Activated CD8-positive, alpha-beta T cell treated with anti-CD3 and anti-CD28 coated beads for 36 hours (primary cell): Measurements from ENCODE around the gene MVK. TPM values are rescaled to one million over a fixed set of nuclear protein-coding genes. Genes with fewer than 3 reads are reported as not detected.
A peak's percentile ranks its signal among the peaks of the same experiment; 100 is the strongest.

Experiments used
- ATAC-seq: fragments of 200-7000 bp; cut with Tn5 transposase; one replicate; pipeline ENCODE4 v1.10.0; 2021; ENCODE audit warnings: mild to moderate bottlenecking, moderate library complexity
- CTCF ChIA-PET: fragments of 350-600 bp; sonication (Branson Sonifier 250); formaldehyde crosslinking; loops from one replicate; lab custom pipeline; 2021; ENCODE audit warnings: antibody characterized with exemption; lab: Charles Lee
- POLR2A ChIA-PET: fragments of 350-600 bp; sonication (Branson Sonifier 250); formaldehyde crosslinking; loops from one replicate; lab custom pipeline; 2021; ENCODE audit warnings: antibody characterized with exemption; lab: Charles Lee
- DNase-seq: peaks from one replicate; pipeline ENCODE4 v3.0.0-alpha.2; 2020
- H3K27ac Mint-ChIP-seq: one replicate; pipeline ENCODE4 v1.8.0; 2021; ENCODE audit warnings: mild to moderate bottlenecking, mixed read lengths
- H3K27me3 Mint-ChIP-seq: one replicate; pipeline ENCODE4 v1.8.0; 2021; ENCODE audit warnings: mixed read lengths
- H3K36me3 Mint-ChIP-seq: one replicate; pipeline ENCODE4 v1.8.0; 2021; ENCODE audit warnings: low read depth, mixed read lengths
- H3K4me1 Mint-ChIP-seq: one replicate; pipeline ENCODE4 v1.8.0; 2021; ENCODE audit warnings: low read depth, mixed read lengths
- H3K4me3 Mint-ChIP-seq: one replicate; pipeline ENCODE4 v1.8.0; 2021; ENCODE audit warnings: mild to moderate bottlenecking, moderate library complexity, mixed read lengths
- H3K9me3 Mint-ChIP-seq: one replicate; pipeline ENCODE4 v1.8.0; 2021; ENCODE audit warnings: mixed read lengths
- CTCF ChIP-seq: fragments of 200-600 bp; IDR thresholded peaks from one replicate; pipeline ENCODE4 v1.8.0; 2022; ENCODE audit warnings: antibody characterized with exemption, mild to moderate bottlenecking
- intact Hi-C: fragments of 100-400 bp; cut with micrococcal nuclease; formaldehyde crosslinking; loops from one replicate; pipeline ENCODE4 v1.10.0; 2022
- total RNA-seq, 2 experiments: library from RNA; stranded (reverse); gene quantifications; one replicate each; pipeline ENCODE4 v1.2.3, GENCODE V29; 2021

MVK gene
- total RNA-seq, 2 experiments from 2014 or later, result 16.2 to 19.8 TPM

GRCh38 chr12:109640961-109641360, 67.4 kb downstream of the MVK start:
- no peaks in the 10 kb centered on the region for H3K4me1 Mint-ChIP-seq
- ChIA-PET POLR2A (no interaction called here), CTCF (no interaction called here)
- no peak overlapping the region for H3K4me3 Mint-ChIP-seq
- DNase-seq (no peak), ATAC-seq (no peak)
- H3K27ac Mint-ChIP-seq, result no peak overlapping the region
- H3K27me3 Mint-ChIP-seq, result peaks cover 3% of the 10 kb centered on the region
- intact Hi-C loops, result no loop called here
- H3K36me3 Mint-ChIP-seq, result no peaks in the 10 kb centered on the region
- no peaks in the 10 kb centered on the region for H3K9me3 Mint-ChIP-seq
- no peak for TF ChIP-seq CTCF

- intact Hi-C loops, result no loop called here
- no peak for ATAC-seq
- POLR2A ChIA-PET, result no interaction called here
Observed at GRCh38 chr12:109641422-109641821, 67.8 kb downstream of the MVK start.

GRCh38 chr12:109642506-109643132, 69.0 kb downstream of the MVK start:
- H3K9me3 Mint-ChIP-seq, result no peaks in the 10 kb centered on the region
- no peaks in the 10 kb centered on the region for H3K4me1 Mint-ChIP-seq
- DNase-seq, result peak; percentile 7
- H3K4me3 Mint-ChIP-seq, result no peak overlapping the region
- ATAC-seq, result peak; percentile 30
- POLR2A ChIA-PET, result no interaction called here
- intact Hi-C loops, result no loop called here
- no peak overlapping the region for H3K27ac Mint-ChIP-seq
- CTCF ChIA-PET, result interaction anchor here (1.3 kb wide), 1 partner anchor 203 kb away, joined by 3 read pairs; no protein-coding TSS in a partner anchor
- TF ChIP-seq CTCF, result no peak
- H3K27me3 Mint-ChIP-seq, result peaks cover 12% of the 10 kb centered on the region
- no peaks in the 10 kb centered on the region for H3K36me3 Mint-ChIP-seq

More at GRCh38 chr12:109641422-109641821, 67.8 kb downstream of the MVK start:
- CTCF ChIA-PET, result no interaction called here
- Mint-ChIP-seq H3K27ac (no peak overlapping the region), H3K27me3 (peaks cover 6% of the 10 kb centered on the region), H3K9me3 (no peaks in the 10 kb centered on the region), H3K4me3 (no peak overlapping the region), H3K4me1 (no peaks in the 10 kb centered on the region), H3K36me3 (no peaks in the 10 kb centered on the region)
- TF ChIP-seq CTCF, result no peak
- DNase-seq, result no peak

GRCh38 chr12:109645194-109645593, 71.6 kb downstream of the MVK start:
- H3K4me1 Mint-ChIP-seq, result no peaks in the 10 kb centered on the region
- TF ChIP-seq CTCF, result no peak
- peaks cover 9% of the 10 kb centered on the region for H3K27me3 Mint-ChIP-seq
- no peak overlapping the region for H3K27ac Mint-ChIP-seq
- ATAC-seq, result no peak
- POLR2A ChIA-PET, result no interaction called here
- H3K9me3 Mint-ChIP-seq, result no peaks in the 10 kb centered on the region
- CTCF ChIA-PET, result no interaction called here
- no peak for DNase-seq
- no peaks in the 10 kb centered on the region for H3K36me3 Mint-ChIP-seq
- intact Hi-C loops, result no loop called here
- no peak overlapping the region for H3K4me3 Mint-ChIP-seq

- ATAC-seq (no peak), DNase-seq (no peak)
- intact Hi-C loops, result no loop called here
- Mint-ChIP-seq H3K4me3 (no peak overlapping the region), H3K4me1 (no peaks in the 10 kb centered on the region), H3K27me3 (peaks cover 9% of the 10 kb centered on the region), H3K36me3 (no peaks in the 10 kb centered on the region), H3K27ac (no peak overlapping the region), H3K9me3 (no peaks in the 10 kb centered on the region)
- ChIA-PET POLR2A (no interaction called here), CTCF (no interaction called here)
- TF ChIP-seq CTCF, result no peak
Observed at GRCh38 chr12:109645708-109646107, 72.1 kb downstream of the MVK start.

Other genes with a start within 250 kb of the MVK start
- gene MYO1H, start 225.9 kb upstream of the MVK start, total RNA-seq, result not detected
- gene KCTD10, start 96.5 kb upstream of the MVK start, total RNA-seq, result 10 to 100 TPM; 37.4 to 38.2 TPM
- 10 to 100 TPM; 22.5 to 24.9 TPM for gene UBE3B, start 96.2 kb upstream of the MVK start, total RNA-seq
- 10 to 100 TPM; 60.5 to 60.9 TPM for gene MMAB, start 290 bp upstream of the MVK start, total RNA-seq
- 1 to 10 TPM in 1 of 2 experiments, under 1 TPM in 1; 0.76 to 1.0 TPM for gene FAM222A, start 140.0 kb downstream of the MVK start, total RNA-seq